Right atrium auricular region (tissue), 2 donors: ENCODE measurements around the gene OR1I1. TPM values are rescaled to one million over a fixed set of nuclear protein-coding genes. Genes with fewer than 3 reads are reported as not detected.
A peak's percentile ranks its signal among the peaks of the same experiment; 100 is the strongest.
"Not testable (repeated sequence)": the region's sequence is repeated elsewhere in the genome, so short reads cannot be mapped to it uniquely, and the experiment has no call there.

Experiments used
- DNase-seq: peaks from one replicate; pipeline ENCODE4 v3.0.0-alpha.2; 2019; ENCODE audit warnings: low spot score
- H3K27ac ChIP-seq, 2 donors: fragments of 200-600 bp; sonication (generic); 1 replicate in 1 of 2; 2 replicates in 1 of 2; pipeline ENCODE4 v1.5.1; 2016 to 2019
- H3K27me3 ChIP-seq, 2 donors: fragments of 200-600 bp; sonication (generic); one replicate each; pipeline versions ENCODE4 v1.5.1 to v1.6.0; 2017 to 2019
- H3K36me3 ChIP-seq: fragments of 200-600 bp; sonication (generic); one replicate; pipeline ENCODE4 v1.5.1; 2016
- H3K4me1 ChIP-seq, 2 donors: fragments of 200-600 bp; sonication (generic); one replicate each; pipeline versions ENCODE4 v1.5.1 to v1.6.0; 2017 to 2019
- H3K4me3 ChIP-seq, 2 donors: fragments of 200-600 bp; sonication (generic); 1 replicate in 1 of 2; 2 replicates in 1 of 2; pipeline ENCODE4 v1.5.1; 2017 to 2019; ENCODE audit warnings: mild to moderate bottlenecking in 1 of 2, moderate library complexity in 1 of 2
- H3K9me3 ChIP-seq, 2 donors: fragments of 200-600 bp; sonication (generic); one replicate each; pipeline ENCODE4 v1.5.1; 2019
- total RNA-seq, 2 donors: library from RNA; depleted of rRNA; stranded (reverse); fragments of >200 nt; gene quantifications; one replicate each; pipeline ENCODE4 v1.1.0, GENCODE V29; 2016
- TF ChIP-seq, protein P1 (sequence below), 2 donors: fragments of 200-600 bp; sonication (generic); IDR thresholded peaks; one replicate each; pipeline ENCODE4 v1.5.1; 2019; ENCODE audit warnings: antibody characterized with exemption in 2 of 2

OR1I1 gene
- total RNA-seq, 2 donors from 2014 or later, result not detected

DNA sequence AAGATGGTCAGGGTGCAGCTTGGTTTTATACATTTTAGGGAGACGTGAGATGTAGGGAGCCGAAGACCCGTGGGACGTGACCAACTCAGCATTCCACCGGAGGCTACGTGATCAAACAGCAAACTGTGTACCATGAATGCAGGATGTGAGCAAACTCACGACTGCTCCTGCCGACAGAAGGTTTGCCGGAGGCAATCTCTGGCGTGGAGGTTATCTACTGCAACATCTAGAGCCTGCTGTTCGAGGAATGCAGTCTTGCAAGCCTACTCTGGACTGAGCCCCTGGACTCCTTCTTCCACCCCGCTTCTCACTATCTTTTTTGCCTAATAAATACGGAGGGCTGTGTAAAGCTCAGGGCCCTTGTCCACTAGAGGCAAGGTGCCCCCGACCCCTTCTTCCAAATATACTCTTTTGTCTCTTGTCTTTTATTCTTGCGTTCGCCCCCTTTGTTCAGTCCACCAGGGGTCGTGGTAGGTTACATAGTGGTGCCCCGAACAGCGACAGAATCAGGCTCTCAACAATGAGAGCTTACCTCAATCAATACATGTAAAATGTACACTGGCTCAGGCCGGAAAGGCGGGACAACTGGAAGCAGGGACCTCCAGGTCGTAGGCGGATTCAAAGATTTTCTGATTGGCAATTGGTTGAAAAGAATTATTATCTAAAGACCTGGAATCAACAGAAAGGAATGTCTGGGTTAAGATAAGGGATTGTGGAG, 8.9 kb upstream of the OR1I1 start:
- Histone ChIP-seq H3K27ac (no peak overlapping the region), H3K4me1 (no peaks in the 10 kb centered on the region), H3K9me3 (no peaks in the 10 kb centered on the region), H3K4me3 (no peak overlapping the region), H3K36me3 (no peaks in the 10 kb centered on the region), H3K27me3 (no peaks in the 10 kb centered on the region)
- TF ChIP-seq, protein P1, sequence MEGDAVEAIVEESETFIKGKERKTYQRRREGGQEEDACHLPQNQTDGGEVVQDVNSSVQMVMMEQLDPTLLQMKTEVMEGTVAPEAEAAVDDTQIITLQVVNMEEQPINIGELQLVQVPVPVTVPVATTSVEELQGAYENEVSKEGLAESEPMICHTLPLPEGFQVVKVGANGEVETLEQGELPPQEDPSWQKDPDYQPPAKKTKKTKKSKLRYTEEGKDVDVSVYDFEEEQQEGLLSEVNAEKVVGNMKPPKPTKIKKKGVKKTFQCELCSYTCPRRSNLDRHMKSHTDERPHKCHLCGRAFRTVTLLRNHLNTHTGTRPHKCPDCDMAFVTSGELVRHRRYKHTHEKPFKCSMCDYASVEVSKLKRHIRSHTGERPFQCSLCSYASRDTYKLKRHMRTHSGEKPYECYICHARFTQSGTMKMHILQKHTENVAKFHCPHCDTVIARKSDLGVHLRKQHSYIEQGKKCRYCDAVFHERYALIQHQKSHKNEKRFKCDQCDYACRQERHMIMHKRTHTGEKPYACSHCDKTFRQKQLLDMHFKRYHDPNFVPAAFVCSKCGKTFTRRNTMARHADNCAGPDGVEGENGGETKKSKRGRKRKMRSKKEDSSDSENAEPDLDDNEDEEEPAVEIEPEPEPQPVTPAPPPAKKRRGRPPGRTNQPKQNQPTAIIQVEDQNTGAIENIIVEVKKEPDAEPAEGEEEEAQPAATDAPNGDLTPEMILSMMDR (IDR thresholded peaks at IDR 0.05), result no peak
- DNase-seq, result no peak

DNA sequence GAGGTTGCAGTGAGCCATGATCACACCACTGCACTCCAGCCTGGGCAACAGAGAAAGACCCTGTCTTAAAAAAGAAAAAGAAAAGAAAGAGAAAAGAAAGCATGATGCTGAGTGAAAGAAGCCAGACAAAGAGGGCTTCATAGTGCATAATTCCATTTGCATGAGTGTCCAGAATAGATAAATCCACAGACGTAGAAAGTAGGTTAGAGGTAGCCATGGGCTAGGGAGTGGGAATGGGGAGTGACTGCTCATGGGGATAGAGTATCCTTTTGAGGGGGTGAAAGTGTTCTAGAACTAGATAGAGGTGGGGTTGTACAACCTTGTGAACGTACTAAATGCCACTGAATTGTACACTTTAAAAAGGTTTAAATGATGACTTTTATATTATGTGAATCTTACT, 7.6 kb upstream of the OR1I1 start:
- H3K4me3 ChIP-seq, result no peak overlapping the region
- no peaks in the 10 kb centered on the region for H3K36me3 ChIP-seq
- no peaks in the 10 kb centered on the region for H3K27me3 ChIP-seq
- H3K4me1 ChIP-seq, result no peaks in the 10 kb centered on the region
- no peaks in the 10 kb centered on the region for H3K9me3 ChIP-seq
- no peak overlapping the region for H3K27ac ChIP-seq
- TF ChIP-seq, protein P1 (IDR thresholded peaks at IDR 0.05), result no peak
- no peak for DNase-seq

DNA sequence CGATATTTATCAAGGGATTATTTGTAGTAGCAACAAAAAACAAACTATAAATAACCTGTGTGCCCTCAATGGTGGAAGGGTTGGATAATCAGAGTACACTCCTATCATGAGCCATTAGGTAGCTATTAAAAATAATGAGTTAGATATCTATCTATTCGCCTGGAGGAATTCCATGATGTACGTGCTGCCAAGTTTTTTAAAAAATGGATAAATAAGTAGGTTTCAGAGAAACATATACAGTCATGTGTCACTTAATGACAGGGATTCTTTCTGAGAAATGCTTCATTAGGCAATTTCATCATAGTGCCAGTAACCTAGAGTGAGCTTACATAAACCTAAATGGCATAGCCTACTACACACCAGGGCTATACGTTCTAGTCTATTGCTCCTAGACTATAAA, 6.2 kb upstream of the OR1I1 start:
- no peaks in the 10 kb centered on the region for H3K27me3 ChIP-seq
- H3K36me3 ChIP-seq, result no peaks in the 10 kb centered on the region
- no peak overlapping the region for H3K27ac ChIP-seq
- no peak overlapping the region for H3K4me3 ChIP-seq
- no peaks in the 10 kb centered on the region for H3K4me1 ChIP-seq
- no peak for DNase-seq
- no peaks in the 10 kb centered on the region for H3K9me3 ChIP-seq
- TF ChIP-seq, protein P1 (IDR thresholded peaks at IDR 0.05), result no peak

DNA sequence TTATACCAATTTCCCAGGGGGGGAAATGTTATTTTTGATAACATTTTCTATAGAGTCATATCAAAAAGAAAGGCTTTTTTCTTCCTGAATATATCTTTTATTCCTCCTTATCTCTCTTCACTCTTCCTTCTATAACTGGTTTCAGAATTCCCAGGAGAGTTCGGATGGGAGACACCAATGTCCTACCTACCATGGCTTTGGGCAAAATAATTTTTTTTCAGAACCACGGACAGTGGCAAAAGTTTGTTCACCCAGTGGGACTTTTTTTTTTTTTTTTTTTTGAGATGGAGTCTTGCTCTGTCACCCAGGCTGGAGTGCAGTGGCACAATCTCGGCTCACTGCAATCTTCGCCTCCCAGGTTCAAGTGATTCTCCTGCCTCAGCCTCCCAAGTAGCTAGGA, 2.0 kb upstream of the OR1I1 start:
- H3K27me3 ChIP-seq, result not testable (repeated sequence)

DNA sequence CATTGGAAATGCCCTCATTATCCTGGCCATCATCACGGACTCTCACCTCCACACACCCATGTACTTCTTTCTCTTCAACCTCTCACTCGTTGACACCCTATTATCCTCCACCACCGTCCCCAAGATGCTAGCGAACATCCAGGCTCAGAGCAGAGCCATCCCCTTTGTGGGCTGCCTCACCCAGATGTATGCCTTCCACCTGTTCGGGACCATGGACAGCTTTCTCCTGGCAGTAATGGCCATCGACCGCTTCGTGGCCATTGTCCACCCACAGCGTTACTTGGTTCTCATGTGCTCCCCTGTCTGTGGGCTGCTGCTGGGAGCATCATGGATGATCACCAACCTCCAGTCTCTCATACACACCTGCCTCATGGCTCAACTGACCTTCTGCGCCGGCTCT, 5.2 kb downstream of the OR1I1 start:
- H3K9me3 ChIP-seq, result no peaks in the 10 kb centered on the region
- TF ChIP-seq, protein P1 (IDR thresholded peaks at IDR 0.05), result no peak
- no peak overlapping the region for H3K4me3 ChIP-seq
- no peak overlapping the region for H3K27ac ChIP-seq
- no peaks in the 10 kb centered on the region for H3K27me3 ChIP-seq
- H3K36me3 ChIP-seq, result no peaks in the 10 kb centered on the region
- peaks cover 0 to 2% of the 10 kb centered on the region in 2 donors for H3K4me1 ChIP-seq
- DNase-seq, result no peak

More for the DNA sequence above, 2.0 kb upstream of the OR1I1 start:
- H3K9me3 ChIP-seq, H3K4me1 ChIP-seq, H3K36me3 ChIP-seq, DNase-seq, H3K4me3 ChIP-seq, H3K27ac ChIP-seq: not testable (repeated sequence)

DNA sequence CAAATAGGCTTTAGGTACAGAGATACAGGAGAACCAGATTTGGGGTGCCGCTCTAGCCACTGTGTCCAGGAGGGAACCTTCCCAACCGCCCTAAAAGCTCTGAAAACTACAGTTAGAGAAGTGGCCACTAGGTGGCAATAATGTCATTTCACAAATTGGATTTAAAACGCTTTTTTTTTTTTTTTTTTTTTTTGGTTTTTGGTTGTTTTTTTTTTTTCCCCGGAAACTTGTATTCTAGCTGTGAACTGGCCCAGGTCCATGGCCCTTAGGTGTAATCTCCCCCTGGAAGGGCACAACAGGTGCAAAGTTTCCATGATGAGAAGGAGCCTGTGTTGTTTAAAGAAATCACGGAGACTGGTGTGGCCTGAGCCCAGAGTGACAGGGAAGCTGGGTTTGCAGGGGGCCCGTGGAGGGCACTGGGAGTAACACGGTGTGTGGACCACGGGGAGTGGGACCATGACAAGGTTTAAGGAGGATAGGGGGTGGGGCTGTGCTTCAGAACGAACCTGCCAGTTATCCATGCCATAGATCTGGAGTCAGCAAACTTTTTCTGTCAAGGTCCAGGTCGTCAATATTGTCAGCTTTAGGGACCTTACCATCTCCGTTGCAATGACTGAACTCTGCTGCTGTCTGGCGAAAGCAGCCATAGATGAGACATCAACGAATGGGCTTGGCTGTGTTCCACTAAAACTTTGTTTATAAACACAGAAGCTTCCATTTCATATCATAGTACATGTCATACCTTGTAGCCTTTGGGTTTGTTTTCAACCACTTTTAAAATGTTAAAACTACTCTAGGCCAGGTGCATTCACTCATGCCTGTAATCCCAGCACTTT, 10.1 kb downstream of the OR1I1 start:
- no peaks in the 10 kb centered on the region for H3K27me3 ChIP-seq
- no peak overlapping the region for H3K27ac ChIP-seq
- no peaks in the 10 kb centered on the region for H3K9me3 ChIP-seq
- TF ChIP-seq, protein P1 (IDR thresholded peaks at IDR 0.05), result peak; percentile 39 to 81
- no peak for DNase-seq
- H3K4me1 ChIP-seq, result peaks cover 0 to 4% of the 10 kb centered on the region in 2 donors
- H3K4me3 ChIP-seq, result no peak overlapping the region
- H3K36me3 ChIP-seq, result no peaks in the 10 kb centered on the region
